GM21717 (cell line): ENCODE measurements around the gene KIR2DL1.
"Not testable (repeated sequence)": the region's sequence is repeated elsewhere in the genome, so short reads cannot be mapped to it uniquely, and the experiment has no call there.

Source experiments
- ATAC-seq: cut with Tn5 transposase; IDR thresholded peaks from one replicate; pipeline ENCODE4 v1.9.1; 2021; ENCODE audit warnings: mild to moderate bottlenecking, moderate library complexity; ENCODE audit not compliant: unreplicated experiment

The KIR2DL1 gene

DNA sequence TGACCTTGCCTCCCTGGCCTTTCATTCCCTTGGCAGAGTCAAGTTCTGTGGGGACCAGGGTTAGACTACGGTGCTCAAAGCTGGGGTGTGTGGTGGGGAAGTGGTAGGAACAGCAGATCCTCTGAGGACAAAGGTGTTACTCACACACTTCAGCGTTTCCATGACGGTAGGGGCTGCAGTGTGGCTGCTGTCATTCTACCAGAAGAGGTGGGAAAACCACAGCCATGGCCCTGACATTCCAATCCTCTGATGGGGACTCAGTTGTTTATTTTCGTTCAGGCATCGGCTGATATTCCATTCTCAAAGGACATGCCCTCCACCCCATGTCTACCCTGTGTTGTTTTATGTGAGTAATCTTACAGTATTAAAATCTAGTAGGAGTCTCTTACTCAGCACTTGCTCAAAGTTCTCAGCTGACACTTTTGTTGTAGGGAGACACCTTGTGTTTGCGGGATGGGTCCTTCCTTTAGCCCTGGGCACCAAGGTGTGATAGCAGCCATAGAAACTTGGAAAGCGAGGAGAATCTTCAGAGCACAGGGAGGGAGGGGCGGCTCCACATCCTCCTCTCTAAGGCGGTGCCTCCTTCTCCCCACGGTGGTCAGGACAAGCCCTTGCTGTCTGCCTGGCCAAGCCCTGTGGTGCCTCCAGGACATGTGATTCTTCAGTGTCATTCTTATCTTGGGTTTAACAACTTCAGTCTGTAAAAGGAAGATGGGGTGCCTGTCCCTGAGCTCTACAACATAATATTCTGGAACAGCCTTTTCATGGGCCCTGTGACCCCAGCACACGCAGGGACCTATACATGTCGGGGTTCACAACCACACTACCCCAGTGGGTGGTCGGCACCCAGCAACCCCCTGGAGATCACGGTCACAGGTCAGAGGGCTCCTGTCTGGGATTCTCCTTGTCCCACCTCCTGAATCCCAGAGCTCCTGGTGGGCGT is 1.7 kb downstream of the KIR2DL1 start:
- not testable (repeated sequence) for ATAC-seq

DNA sequence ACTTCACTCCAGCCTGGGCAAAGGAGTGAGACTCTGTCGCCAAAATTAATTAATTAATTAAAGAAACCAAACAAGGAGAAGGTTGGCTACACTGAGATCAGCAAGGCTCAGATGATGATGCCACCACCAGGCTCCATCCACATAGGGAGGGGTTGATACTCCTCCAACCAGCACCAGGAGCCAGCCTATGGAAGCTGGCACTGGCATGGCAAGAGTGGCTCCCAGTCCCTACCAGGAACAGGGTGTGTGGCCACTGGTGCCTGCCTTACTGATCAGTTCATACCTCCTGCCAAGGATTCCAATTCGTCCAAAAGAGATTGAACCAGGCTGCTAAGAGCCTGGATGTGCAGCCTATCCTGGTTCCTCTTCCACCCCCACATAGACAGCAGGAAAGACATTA is 3.1 kb downstream of the KIR2DL1 start:
- ATAC-seq, result not testable (repeated sequence)

DNA sequence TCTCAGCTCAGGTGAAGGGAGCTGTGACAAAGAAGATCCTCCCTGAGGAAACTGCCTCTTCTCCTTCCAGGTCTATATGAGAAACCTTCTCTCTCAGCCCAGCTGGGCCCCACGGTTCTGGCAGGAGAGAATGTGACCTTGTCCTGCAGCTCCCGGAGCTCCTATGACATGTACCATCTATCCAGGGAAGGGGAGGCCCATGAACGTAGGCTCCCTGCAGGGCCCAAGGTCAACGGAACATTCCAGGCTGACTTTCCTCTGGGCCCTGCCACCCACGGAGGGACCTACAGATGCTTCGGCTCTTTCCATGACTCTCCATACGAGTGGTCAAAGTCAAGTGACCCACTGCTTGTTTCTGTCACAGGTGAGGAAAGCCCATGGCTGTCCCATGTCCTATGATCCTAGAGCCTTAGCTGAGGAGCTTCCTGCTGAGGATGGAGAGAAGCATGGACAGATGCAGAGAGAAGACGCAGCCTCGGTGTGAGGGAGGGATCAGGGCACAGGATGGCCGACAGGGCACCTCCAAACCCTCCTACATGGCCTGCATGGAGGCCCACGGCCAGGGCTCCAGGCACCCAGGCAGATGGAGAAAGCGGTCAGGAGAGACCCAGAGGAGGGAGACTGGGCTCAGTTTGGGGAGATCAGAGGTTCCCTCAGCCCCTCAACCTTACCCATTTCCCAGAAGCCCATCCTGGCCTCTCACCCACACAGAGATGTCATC is 5.7 kb downstream of the KIR2DL1 start:
- ATAC-seq, result not testable (repeated sequence)

DNA sequence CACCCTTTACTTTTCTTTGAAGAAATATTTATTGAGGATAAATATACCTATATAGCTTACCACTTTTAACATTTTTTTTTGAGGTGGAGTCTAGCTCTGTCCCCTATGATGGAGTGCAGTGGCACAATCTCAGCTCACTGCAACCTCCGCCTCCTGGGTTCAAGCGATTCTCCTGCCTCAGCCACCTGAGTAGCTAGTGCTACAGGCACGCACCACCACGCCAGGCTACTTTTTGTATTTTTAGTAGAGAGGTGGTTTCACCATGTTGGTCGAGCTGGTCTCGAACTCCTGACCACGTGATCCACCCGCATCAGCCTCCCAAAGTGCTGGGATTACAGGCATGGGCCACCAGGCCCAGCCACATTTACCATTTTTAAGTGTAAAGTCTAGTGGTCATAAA is 6.2 kb downstream of the KIR2DL1 start:
- ATAC-seq, result not testable (repeated sequence)

- not testable (repeated sequence) for ATAC-seq
Measured at GRCh38 chr19:54777851-54778250, 8.3 kb downstream of the KIR2DL1 start.

- not testable (repeated sequence) for ATAC-seq
Measured at GRCh38 chr19:54778896-54779295, 9.3 kb downstream of the KIR2DL1 start.

- not testable (repeated sequence) for ATAC-seq
Measured at GRCh38 chr19:54782916-54783315, 13.3 kb downstream of the KIR2DL1 start.

GRCh38 chr19:54786091-54786723 is 16.6 kb downstream of the KIR2DL1 start:
- not testable (repeated sequence) for ATAC-seq

DNA sequence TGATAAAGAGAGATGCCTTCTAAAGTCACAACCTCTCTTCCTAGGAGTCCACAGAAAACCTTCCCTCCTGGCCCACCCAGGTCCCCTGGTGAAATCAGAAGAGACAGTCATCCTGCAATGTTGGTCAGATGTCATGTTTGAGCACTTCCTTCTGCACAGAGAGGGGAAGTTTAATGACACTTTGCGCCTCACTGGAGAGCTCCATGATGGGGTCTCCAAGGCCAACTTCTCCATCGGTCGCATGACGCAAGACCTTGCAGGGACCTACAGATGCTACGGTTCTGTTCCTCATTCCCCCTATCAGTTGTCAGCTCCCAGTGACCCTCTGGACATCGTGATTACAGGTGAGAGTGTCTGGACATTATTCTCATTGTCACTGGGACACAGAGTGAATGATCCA is 18.6 kb downstream of the KIR2DL1 start:
- ATAC-seq, result not testable (repeated sequence)

DNA sequence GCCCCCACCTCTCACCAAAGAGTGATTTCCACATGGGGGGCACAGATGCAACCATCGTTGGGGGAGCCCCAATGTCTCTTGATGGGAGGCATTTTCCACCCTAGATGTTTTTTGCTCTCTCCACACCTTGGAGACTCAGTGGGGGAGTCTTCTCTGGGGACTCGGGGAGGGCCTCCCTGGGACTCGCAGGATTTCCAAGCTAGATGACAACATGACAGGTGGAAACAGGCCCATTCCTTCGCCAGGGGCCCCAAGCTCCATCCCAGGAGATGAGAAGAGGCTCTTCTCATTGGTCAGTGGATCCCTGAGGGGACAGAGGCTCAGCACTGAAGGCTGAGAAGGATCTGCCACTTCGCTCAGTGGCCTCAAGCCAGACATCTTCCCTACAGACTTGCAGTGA is 21.1 kb downstream of the KIR2DL1 start:
- ATAC-seq, result no peak

- ATAC-seq, result no peak
Measured at GRCh38 chr19:54791476-54791875, 21.9 kb downstream of the KIR2DL1 start.

DNA sequence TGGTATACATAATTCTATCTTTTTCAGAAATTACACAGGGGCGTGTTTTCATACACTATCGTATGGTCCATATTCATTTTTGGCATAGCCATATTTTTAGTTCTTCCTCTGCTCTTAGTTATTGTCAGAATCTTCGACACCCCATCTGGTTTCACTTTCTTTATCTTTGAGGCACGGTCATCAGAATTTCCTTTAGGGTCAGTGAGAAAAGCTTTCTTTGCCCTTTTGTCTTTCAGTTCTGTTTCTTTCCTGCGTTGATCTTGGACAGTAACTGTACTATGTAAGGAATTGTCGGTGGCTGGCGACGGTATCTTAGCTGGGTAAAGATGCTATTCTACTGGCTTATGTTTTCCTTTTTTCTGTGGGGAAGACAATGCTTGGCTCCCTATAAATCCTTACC is 23.2 kb downstream of the KIR2DL1 start:
- no peak for ATAC-seq

DNA sequence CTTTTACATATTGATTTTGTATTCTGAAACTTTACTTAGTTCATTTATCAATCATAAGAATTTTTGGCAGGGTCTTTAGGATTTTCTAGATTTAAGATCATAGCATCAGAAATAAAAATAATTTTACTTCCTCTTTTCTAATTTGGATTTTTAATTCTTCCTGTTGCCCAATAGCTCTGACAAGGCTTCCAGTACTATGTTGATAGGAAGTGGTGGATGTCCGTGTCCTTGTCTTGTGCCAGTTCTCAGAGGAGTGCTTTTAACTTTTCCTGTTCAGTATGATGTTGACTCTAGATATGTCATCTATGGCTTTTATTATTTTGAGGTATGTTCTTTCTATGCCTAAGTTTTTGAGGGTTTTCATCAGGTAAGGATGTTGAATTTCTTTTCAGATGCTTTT is 26.2 kb downstream of the KIR2DL1 start:
- ATAC-seq, result no peak

DNA sequence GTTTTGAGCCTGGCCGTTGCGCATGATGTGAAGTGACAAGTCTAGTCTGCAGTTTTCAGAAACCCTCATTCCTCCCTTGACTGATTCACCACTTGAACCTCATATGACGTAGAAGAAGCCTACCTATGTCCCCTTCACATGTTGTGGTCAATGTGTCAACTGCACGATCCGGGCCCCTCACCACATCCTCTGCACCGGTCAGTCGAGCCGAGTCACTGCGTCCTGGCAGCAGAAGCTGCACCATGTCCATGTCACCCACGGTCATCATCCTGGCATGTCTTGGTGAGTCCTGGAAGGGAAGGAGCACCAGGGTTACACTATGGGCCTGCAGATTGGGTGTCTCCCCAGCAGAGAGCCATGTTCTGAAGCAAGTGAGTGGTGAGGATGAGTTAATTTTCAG is 33.8 kb downstream of the KIR2DL1 start, which contains the start of gene KIR2DL4:
TSS of gene KIR2DL4 (plus strand) at position 201 of the 400 bp plus-strand sequence. CDS start at position 243, 42 bp downstream.
- no peak for ATAC-seq

DNA sequence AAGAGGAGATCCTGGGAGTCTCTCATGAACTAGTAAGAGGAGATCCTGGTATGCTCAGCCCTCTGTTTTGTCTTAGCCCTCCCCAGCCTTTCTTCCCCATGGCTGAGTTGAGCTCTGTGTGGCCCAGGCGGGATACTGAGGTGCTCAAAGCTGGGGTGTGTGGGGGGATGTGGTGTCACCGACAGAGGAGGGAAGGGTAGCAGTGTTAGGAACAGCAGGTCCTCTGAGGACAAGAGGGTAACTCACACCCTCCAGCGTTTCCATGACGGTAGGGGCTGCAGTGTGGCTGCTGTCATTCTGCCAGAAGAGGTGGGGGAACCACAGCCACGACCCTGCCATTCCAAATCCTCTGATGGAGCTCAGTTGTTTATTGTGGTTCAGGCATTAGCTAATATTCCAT is 34.5 kb downstream of the KIR2DL1 start:
- ATAC-seq, result no peak

GRCh38 chr19:54804571-54804970 is 35.0 kb downstream of the KIR2DL1 start:
- ATAC-seq, result no peak

- ATAC-seq, result no peak
Measured at GRCh38 chr19:54805665-54806515, 36.3 kb downstream of the KIR2DL1 start.

- no peak for ATAC-seq
Measured at GRCh38 chr19:54806516-54806838, 36.9 kb downstream of the KIR2DL1 start.

- not testable (repeated sequence) for ATAC-seq
Measured at GRCh38 chr19:54814571-54814970, 45.0 kb downstream of the KIR2DL1 start.

- ATAC-seq, result not testable (repeated sequence)
Measured at GRCh38 chr19:54816251-54816650, 46.7 kb downstream of the KIR2DL1 start, which contains the start of gene KIR3DL1. TSS of gene KIR3DL1 (plus strand) at chr19:54816468.
